Endothelial cell (in vitro differentiated cells): ENCODE results near the gene DVL1. TPM values are rescaled to one million over a fixed set of nuclear protein-coding genes. Genes with fewer than 3 reads are reported as not detected.

Source experiments
- DNase-seq: peaks from one replicate; pipeline ENCODE4 v3.0.0; 2021; ENCODE audit warnings: low spot score
- H3K27ac Mint-ChIP-seq: one replicate; pipeline ENCODE4 v1.8.0; 2021; ENCODE audit warnings: mixed read lengths, inconsistent platforms; ENCODE audit not compliant: unreplicated experiment
- H3K27me3 Mint-ChIP-seq: one replicate; pipeline ENCODE4 v1.8.0; 2021; ENCODE audit warnings: mild to moderate bottlenecking, moderate library complexity, mixed read lengths, inconsistent platforms; ENCODE audit not compliant: unreplicated experiment
- H3K36me3 Mint-ChIP-seq: one replicate; pipeline ENCODE4 v1.8.0; 2021; ENCODE audit warnings: mild to moderate bottlenecking, low read depth, mixed read lengths, inconsistent platforms; ENCODE audit not compliant: unreplicated experiment
- H3K4me1 Mint-ChIP-seq: one replicate; pipeline ENCODE4 v1.8.0; 2021; ENCODE audit warnings: mild to moderate bottlenecking, mixed read lengths, inconsistent platforms; ENCODE audit not compliant: unreplicated experiment
- H3K4me3 Mint-ChIP-seq: one replicate; pipeline ENCODE4 v1.8.0; 2021; ENCODE audit warnings: mild to moderate bottlenecking, mixed read lengths, inconsistent platforms; ENCODE audit not compliant: unreplicated experiment
- H3K9me3 Mint-ChIP-seq: one replicate; pipeline ENCODE4 v1.8.0; 2021; ENCODE audit warnings: mixed read lengths, inconsistent platforms; ENCODE audit not compliant: unreplicated experiment
- CTCF ChIP-seq: fragments of 200-600 bp; sonication (generic); IDR thresholded peaks from one replicate; pipeline ENCODE4 v1.5.0; 2021; ENCODE audit warnings: antibody characterized with exemption; ENCODE audit not compliant: unreplicated experiment
- total RNA-seq: library from RNA; stranded (reverse); fragmentation: NEBNext Ultra II Directional; extraction: Animal tissue kit (Norgen Biotek cat#: 25700); gene quantifications from one replicate; pipeline ENCODE4 v1.2.1, GENCODE V29; 2021; ENCODE audit not compliant: unreplicated experiment

DVL1 gene
- total RNA-seq, 1 donor from 2014 or later = 26.7 TPM

DNA sequence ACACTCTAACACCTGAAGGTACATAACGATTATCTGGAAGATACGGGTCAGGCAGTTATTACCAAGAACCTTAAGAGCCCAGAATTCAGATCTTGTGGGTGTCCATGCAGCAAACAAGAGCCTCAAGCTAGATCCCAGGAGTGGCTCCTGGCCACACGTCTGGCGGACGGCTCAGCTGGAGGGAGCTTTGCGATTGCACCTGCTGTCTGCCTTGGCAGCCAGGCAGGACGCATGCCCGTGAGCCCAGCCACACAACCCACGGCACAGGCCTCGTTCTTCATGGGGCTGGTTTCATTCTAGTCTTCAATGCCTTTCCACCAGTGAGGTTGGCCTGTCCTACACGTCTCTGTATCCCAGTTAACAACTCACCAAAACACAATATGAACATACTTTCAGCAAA, 44.2 kb upstream of the DVL1 start:
- Mint-ChIP-seq H3K27ac (no peak overlapping the region), H3K27me3 (no peaks in the 10 kb centered on the region), H3K36me3 (peaks cover 47% of the 10 kb centered on the region), H3K4me1 (peaks cover 16% of the 10 kb centered on the region), H3K4me3 (no peak overlapping the region), H3K9me3 (no peaks in the 10 kb centered on the region)
- DNase-seq = no peak
- TF ChIP-seq CTCF = no peak

DNA sequence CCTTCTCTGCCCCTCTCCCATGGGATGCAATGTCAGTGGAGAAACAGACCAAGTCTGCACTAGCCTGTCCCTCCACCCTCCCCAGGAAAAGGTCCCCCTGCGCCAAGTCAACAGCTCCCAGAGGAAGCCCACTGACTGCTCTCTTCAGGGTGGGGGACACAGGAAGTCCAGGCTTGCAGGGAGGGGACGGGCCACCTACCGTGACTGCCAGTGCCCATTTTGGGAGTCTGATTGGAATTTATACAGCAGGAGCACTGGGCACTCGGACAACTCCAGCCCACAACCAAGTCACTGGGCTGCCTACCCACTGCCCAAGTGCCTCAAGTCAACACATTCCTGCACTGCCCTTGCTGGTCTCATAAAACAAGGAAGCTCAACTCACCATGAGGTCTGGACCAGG, 43.8 kb upstream of the DVL1 start:
- no peak overlapping the region for H3K27ac Mint-ChIP-seq
- peaks cover 47% of the 10 kb centered on the region for H3K36me3 Mint-ChIP-seq
- H3K4me3 Mint-ChIP-seq = no peak overlapping the region
- TF ChIP-seq CTCF = no peak
- H3K4me1 Mint-ChIP-seq = peaks cover 12% of the 10 kb centered on the region
- H3K27me3 Mint-ChIP-seq = no peaks in the 10 kb centered on the region
- no peaks in the 10 kb centered on the region for H3K9me3 Mint-ChIP-seq
- DNase-seq = no peak

- no peaks in the 10 kb centered on the region for H3K27me3 Mint-ChIP-seq
- peaks cover 9% of the 10 kb centered on the region for H3K4me1 Mint-ChIP-seq
- no peak overlapping the region for H3K27ac Mint-ChIP-seq
- no peak for TF ChIP-seq CTCF
- no peak for DNase-seq
- peak overlapping the region; percentile 79 for H3K4me3 Mint-ChIP-seq
- no peaks in the 10 kb centered on the region for H3K9me3 Mint-ChIP-seq
- peaks cover 62% of the 10 kb centered on the region for H3K36me3 Mint-ChIP-seq
These were observed 42.0 kb upstream of the DVL1 start for GRCh38 chr1:1391225-1391624.

DNA sequence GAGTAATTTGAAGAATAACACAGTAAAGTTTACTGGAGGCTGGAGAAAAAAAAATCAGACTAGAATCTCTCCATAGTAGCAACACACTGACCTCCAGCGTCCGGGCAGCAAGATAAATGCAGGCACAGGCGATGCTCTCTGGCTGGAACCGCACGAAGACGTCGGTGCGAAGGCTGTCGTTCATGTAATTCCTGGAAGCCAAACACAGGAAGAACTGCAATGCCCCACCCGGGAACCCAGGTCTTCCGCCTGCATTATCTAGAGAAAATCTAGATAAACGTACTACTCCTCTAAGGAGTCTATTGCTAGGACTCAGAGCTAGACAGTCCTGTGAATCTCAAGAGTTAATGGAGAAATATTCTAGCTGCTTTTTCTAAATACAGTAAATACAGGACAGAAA, 41.5 kb upstream of the DVL1 start:
- Mint-ChIP-seq H3K9me3 (no peaks in the 10 kb centered on the region), H3K4me1 (peaks cover 9% of the 10 kb centered on the region), H3K4me3 (peak overlapping the region; percentile 79), H3K36me3 (peaks cover 62% of the 10 kb centered on the region), H3K27me3 (no peaks in the 10 kb centered on the region), H3K27ac (no peak overlapping the region)
- no peak for TF ChIP-seq CTCF
- DNase-seq = no peak

GRCh38 chr1:1388078-1388472, 38.9 kb upstream of the DVL1 start:
- DNase-seq = no peak
- H3K4me3 Mint-ChIP-seq = no peak overlapping the region
- H3K27me3 Mint-ChIP-seq = peaks cover 3% of the 10 kb centered on the region
- no peak for TF ChIP-seq CTCF
- peaks cover 47% of the 10 kb centered on the region for H3K36me3 Mint-ChIP-seq
- H3K9me3 Mint-ChIP-seq = no peaks in the 10 kb centered on the region
- H3K27ac Mint-ChIP-seq = no peak overlapping the region
- H3K4me1 Mint-ChIP-seq = peaks cover 5% of the 10 kb centered on the region
